Mucosa of rectum (tissue), 2 donors: ENCODE measurements around the gene ATP2A3.

Experiments used
- H3K27ac ChIP-seq, 2 donors: one replicate each; pipeline ENCODE4 v1.7.0; 2013; ENCODE audit warnings: inconsistent platforms in 2 of 2, low read depth in 2 of 2, low read length in 2 of 2
- H3K27me3 ChIP-seq, 2 donors: one replicate each; pipeline ENCODE4 v1.7.0; 2013; ENCODE audit warnings: low read length in 2 of 2; ENCODE audit not compliant: control insufficient read depth in 2 of 2, insufficient read depth in 2 of 2
- H3K36me3 ChIP-seq, 2 donors: one replicate each; pipeline ENCODE4 v1.7.0; 2013; ENCODE audit warnings: low read length in 2 of 2; ENCODE audit not compliant: control insufficient read depth in 2 of 2, insufficient read depth in 2 of 2
- H3K4me1 ChIP-seq, 2 donors: one replicate each; pipeline ENCODE4 v1.7.0; 2013; ENCODE audit warnings: low read length in 2 of 2, mild to moderate bottlenecking in 1 of 2; ENCODE audit not compliant: control insufficient read depth in 2 of 2, insufficient read depth in 2 of 2
- H3K4me3 ChIP-seq, 2 donors: one replicate each; pipeline ENCODE4 v1.7.0; 2013; ENCODE audit warnings: low read length in 2 of 2
- H3K9ac ChIP-seq, 2 donors: one replicate each; pipeline ENCODE4 v1.7.0; 2013; ENCODE audit warnings: low read length in 2 of 2, low read depth in 1 of 2, mild to moderate bottlenecking in 1 of 2
- H3K9me3 ChIP-seq, 2 donors: one replicate each; pipeline ENCODE4 v1.7.0; 2013; ENCODE audit warnings: low read length in 2 of 2; ENCODE audit not compliant: control insufficient read depth in 2 of 2
- donor health status: healthy.
- donor health status: Normal muscosa, but diverticular disease.

The ATP2A3 gene

DNA sequence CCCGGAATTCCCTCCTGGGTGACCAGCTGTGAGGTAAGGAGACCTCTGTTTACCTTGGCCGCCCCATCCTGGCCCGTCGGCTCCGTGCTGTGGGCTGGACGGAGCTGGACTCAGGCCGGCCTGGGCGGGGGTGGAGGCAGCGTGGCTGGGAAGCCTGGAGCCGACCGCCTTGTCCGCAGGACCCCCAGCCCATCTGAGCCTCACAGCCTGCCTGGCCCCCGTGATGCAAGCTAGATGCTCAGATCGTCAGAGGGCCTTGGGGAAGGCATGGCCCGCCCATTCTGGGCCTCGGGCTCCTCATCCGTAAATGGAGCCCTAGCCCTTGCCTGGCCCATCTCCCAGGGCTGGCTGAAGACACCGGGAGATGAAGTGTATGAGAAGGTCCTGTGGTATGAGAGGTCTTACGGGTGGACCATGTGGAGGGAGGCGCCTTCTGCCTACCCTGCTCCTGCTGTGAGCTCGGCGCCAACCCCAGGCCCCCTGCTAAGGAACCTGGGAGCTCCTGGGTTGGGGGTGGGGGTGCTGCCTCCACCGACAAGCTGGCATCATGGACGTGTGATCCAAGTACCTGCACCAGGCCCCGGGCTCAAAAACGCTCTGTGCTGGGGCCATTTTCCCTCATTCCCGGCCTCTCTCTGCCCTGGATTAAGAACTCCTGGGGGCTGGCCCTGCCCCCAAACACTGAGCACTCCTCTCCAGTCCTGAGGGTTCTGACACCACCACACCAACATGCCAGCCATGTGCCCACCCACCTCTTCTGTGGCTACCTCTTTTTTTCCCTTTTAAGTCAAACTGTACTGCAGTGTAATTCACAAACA lies 42.5 kb downstream of the ATP2A3 start:
- Histone ChIP-seq H3K27ac (peak overlapping the region in 1 of 2 donors; percentile 38), H3K27me3 (no peaks in the 10 kb centered on the region), H3K9me3 (no peaks in the 10 kb centered on the region), H3K4me3 (no peak overlapping the region), H3K36me3 (peaks cover 6 to 23% of the 10 kb centered on the region in 2 donors), H3K9ac (no peak overlapping the region), H3K4me1 (peaks cover 10 to 20% of the 10 kb centered on the region in 2 donors)

- no peaks in the 10 kb centered on the region for H3K27me3 ChIP-seq
- H3K27ac ChIP-seq: peak overlapping the region in 1 of 2 donors; percentile 38
- no peak overlapping the region for H3K4me3 ChIP-seq
- H3K9me3 ChIP-seq: no peaks in the 10 kb centered on the region
- H3K4me1 ChIP-seq: peaks cover 17 to 27% of the 10 kb centered on the region in 2 donors
- H3K36me3 ChIP-seq: peaks cover 3 to 22% of the 10 kb centered on the region in 2 donors
- no peak overlapping the region for H3K9ac ChIP-seq
These were observed 43.2 kb downstream of the ATP2A3 start for GRCh38 chr17:3921006-3921405.

DNA sequence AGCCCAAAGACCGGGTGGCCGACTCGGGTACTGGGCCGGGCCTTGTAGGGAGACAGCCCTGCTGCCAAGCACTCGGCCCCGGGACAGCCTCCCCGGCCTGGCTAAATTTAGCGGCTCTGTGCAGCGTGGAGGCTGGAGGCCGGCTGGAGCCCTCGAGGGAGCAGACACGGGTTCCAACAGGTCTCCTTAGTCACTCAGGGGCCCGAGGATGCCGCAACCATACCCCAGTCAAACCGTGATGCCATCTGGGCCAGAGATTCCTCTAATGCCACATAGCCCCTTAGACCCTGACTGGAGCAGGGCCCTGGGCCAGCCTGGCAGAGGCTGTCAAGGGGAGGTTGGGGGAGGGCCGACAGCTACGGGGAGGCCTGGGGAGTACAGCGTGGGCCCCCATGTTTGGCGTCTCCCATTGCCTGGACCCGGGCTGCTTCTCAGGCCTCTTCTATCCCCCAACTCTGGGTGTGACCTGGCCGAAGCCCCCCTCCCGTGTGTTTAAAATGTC lies 45.1 kb downstream of the ATP2A3 start:
- Histone ChIP-seq H3K27ac (peak overlapping the region; percentile 39 to 67), H3K9ac (no peak overlapping the region), H3K36me3 (peaks cover 0 to 5% of the 10 kb centered on the region in 2 donors), H3K4me3 (no peak overlapping the region), H3K27me3 (no peaks in the 10 kb centered on the region), H3K4me1 (peaks cover 23 to 28% of the 10 kb centered on the region in 2 donors), H3K9me3 (no peaks in the 10 kb centered on the region)

GRCh38 chr17:3918372-3919122 lies 45.7 kb downstream of the ATP2A3 start:
- no peaks in the 10 kb centered on the region for H3K27me3 ChIP-seq
- no peaks in the 10 kb centered on the region for H3K36me3 ChIP-seq
- peaks cover 27 to 28% of the 10 kb centered on the region in 2 donors for H3K4me1 ChIP-seq
- H3K9me3 ChIP-seq: no peaks in the 10 kb centered on the region
- H3K9ac ChIP-seq: peak overlapping the region in 1 of 2 donors; percentile 32
- peak overlapping the region; percentile 39 to 67 for H3K27ac ChIP-seq
- no peak overlapping the region for H3K4me3 ChIP-seq

DNA sequence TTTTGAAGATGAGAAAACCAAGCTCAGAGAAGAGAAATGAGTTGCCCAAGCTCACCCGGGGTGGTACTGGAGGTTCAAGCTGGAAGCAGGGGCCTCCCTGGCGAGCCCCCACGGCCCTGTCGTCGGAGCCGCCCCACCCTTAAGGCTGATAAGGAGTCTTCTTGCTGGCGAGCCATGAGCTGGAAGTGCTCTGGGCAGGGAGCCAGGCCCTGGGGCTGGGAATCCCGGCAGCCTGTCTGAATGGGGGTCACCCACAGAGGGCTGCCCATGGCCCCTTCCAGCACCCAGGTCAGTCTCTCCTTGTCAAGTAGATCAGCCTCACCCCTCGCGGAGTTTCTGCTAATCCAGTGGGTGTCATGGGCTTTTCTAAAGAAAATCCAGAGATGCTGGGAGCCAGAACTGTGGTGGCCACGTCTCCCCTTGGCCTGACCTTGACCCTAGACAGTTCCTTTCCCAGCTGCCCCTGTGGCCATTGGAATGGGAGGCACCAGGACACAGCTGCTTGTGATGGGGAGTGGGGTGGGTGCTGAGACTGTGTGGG lies 46.8 kb downstream of the ATP2A3 start:
- Histone ChIP-seq H3K27ac (peak overlapping the region; percentile 62 to 82), H3K9me3 (no peaks in the 10 kb centered on the region), H3K4me1 (peaks cover 30 to 32% of the 10 kb centered on the region in 2 donors), H3K27me3 (no peaks in the 10 kb centered on the region), H3K36me3 (no peaks in the 10 kb centered on the region), H3K9ac (peak overlapping the region in 1 of 2 donors; percentile 30), H3K4me3 (no peak overlapping the region)

DNA sequence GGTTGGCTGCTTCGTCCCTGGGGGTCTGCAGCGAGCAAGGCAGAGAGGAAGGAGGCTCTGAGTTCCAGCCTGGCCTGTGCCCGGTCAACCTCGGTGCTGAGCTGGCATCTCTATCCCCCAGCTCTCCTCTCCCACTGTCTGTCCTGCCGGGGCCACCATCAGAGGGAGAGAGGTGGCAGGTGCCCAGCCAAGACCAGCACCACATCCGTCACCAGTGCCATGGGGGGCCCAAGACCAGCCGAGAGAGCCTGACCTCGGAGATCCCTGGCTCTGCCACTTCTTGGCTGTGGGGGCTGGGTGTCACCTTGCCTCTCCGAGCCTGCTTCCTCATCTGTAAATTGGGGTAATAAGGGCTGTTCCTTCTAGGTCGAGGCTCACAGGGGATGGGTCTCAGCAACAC lies 47.4 kb downstream of the ATP2A3 start:
- Histone ChIP-seq H3K36me3 (no peaks in the 10 kb centered on the region), H3K4me1 (peaks cover 32% of the 10 kb centered on the region in 2 donors), H3K4me3 (no peak overlapping the region), H3K9ac (peak overlapping the region; percentile 30 to 32), H3K27ac (peak overlapping the region; percentile 62 to 82), H3K9me3 (no peaks in the 10 kb centered on the region), H3K27me3 (no peaks in the 10 kb centered on the region)

DNA sequence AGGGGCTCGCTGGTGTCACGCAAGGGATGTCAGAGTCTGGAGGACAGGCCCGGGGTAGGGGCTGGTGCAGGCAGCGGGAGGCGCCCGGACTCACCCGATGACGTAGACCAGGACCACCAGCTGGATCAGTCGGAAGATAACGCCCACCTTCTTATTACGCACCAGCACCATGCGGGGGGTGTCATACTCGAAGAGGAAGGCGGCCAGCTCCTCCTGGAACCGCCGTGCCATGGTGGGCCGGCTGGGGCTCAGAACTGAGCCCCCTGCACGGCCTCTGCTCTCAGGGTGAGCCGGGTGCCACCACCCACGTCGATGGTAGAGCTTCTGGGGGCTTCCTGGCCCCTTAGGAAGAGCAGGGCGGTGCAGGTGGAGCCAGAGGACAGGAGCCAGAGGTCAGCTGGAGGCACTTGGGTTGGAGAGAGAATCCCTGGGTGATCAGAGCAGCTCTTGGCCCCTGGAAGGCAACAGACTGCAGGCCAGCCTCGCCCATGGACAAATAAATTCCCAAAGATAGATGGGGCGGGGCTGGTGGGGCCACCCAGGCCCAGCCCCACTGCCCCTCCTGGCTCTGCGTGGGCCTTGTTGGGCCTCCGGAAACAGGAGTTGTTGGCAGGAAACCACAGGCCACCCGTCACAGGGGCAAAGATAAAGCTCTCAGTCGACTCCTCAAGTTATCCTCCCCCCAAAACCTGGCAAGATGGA lies 48.1 kb downstream of the ATP2A3 start, which contains the start of gene P2RX1:
TSS of gene P2RX1 (minus strand) at position 471 of the 702 bp plus-strand sequence. CDS start at position 231, 240 bp downstream.
- peak within 1 kb of the TSS; percentile 44 to 66 for H3K4me3 ChIP-seq
- no peaks in the 10 kb centered on the region for H3K27me3 ChIP-seq
- H3K9me3 ChIP-seq: no peaks in the 10 kb centered on the region
- no peaks in the 10 kb centered on the region for H3K36me3 ChIP-seq
- H3K27ac ChIP-seq: peak within 1 kb of the TSS; percentile 62 to 82
- H3K9ac ChIP-seq: peak within 1 kb of the TSS; percentile 49 to 66
- H3K4me1 ChIP-seq: peaks cover 32 to 34% of the 10 kb centered on the region in 2 donors

DNA sequence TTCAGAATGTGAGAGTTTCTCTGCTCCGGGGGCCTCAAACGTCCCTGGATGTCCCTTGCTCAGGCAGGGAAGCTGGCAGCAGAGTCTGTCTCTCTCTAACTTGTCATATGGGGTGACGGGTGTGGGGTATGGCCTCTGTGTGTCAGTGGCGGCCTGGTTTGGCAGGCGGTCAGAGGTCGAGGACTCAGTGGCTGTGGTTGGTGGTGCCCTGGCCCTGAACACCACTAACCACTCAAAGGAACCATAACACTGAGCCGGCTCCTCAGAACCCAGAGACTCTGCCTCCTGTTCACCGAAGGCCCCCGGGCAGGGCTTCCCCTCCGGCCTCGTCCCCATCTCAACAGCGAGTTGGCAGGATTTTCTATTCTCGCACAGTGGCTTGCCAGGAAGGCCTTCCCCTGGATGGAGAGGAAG lies 48.6 kb downstream of the ATP2A3 start:
- H3K9ac ChIP-seq: peak overlapping the region; percentile 49 to 66
- no peaks in the 10 kb centered on the region for H3K27me3 ChIP-seq
- peaks cover 32 to 34% of the 10 kb centered on the region in 2 donors for H3K4me1 ChIP-seq
- H3K36me3 ChIP-seq: no peaks in the 10 kb centered on the region
- peak overlapping the region; percentile 62 to 82 for H3K27ac ChIP-seq
- peak overlapping the region; percentile 44 to 66 for H3K4me3 ChIP-seq
- no peaks in the 10 kb centered on the region for H3K9me3 ChIP-seq

GRCh38 chr17:3914312-3914670 lies 49.9 kb downstream of the ATP2A3 start:
- H3K4me3 ChIP-seq: peak overlapping the region; percentile 44 to 66

More at GRCh38 chr17:3914312-3914670, 49.9 kb downstream of the ATP2A3 start:
- H3K9me3 ChIP-seq: no peaks in the 10 kb centered on the region
- H3K9ac ChIP-seq: peak overlapping the region; percentile 21 to 54
- peak overlapping the region; percentile 62 to 82 for H3K27ac ChIP-seq
- peaks cover 32 to 36% of the 10 kb centered on the region in 2 donors for H3K4me1 ChIP-seq
- H3K36me3 ChIP-seq: no peaks in the 10 kb centered on the region
- no peaks in the 10 kb centered on the region for H3K27me3 ChIP-seq
